ENCODE data around the gene PNPLA7. TPM values are rescaled to one million over a fixed set of nuclear protein-coding genes. Genes with fewer than 3 reads are reported as not detected.
"Not testable (repeated sequence)": the region's sequence is repeated elsewhere in the genome, so short reads cannot be mapped to it uniquely, and the experiment has no call there.

PNPLA7 gene
- total RNA-seq, 1 donor from 2014 or later, result 9.7 TPM

DNA sequence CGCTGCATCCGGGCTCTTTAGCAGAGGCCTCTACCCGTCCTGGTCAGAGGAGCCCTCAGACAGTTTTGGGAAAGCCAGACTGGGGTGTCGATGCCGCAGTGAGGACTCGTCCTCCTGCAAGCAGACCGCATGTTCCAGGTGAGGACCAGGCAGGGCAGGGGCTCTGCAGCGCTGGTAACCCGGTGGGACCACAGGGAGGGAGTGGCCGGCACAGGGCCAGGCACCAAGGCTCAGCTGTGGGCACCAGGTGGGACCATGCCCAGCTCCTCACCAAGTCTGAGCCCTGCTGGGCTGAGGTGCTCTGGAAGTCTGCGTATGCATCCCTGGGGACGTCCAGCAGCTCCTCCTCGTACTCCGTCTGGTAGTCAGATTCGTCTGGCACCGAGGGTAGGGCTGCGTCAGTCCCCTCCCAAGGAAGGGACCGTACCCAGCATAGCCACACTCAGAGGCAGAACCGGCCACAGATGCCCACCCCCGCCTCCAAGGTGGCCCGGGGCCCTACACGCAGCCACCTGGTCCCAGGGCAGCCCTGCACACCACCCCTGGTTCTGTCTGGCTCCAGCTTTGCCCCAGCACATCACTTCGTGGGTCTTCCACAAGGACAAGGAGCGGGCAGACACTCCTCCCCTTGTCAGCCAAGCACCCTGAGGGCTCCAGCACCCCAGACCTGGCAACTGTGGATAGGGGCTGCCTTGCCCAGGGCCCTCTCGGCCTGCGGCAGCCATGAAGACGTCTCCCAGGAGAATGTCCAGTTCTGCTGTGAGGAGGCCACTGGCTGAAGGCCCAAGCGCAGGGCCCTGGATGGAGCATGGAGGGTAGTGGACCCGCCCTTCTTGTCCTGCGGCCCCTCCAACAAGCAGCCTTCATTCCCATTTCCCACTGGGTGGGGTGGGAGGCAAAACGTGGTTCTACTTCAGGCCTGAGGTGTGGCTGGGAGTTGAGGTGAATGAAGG, 89.6 kb downstream of the PNPLA7 start:
- DNase-seq (ENCODE audit: low spot score), result peak; percentile 44

DNA sequence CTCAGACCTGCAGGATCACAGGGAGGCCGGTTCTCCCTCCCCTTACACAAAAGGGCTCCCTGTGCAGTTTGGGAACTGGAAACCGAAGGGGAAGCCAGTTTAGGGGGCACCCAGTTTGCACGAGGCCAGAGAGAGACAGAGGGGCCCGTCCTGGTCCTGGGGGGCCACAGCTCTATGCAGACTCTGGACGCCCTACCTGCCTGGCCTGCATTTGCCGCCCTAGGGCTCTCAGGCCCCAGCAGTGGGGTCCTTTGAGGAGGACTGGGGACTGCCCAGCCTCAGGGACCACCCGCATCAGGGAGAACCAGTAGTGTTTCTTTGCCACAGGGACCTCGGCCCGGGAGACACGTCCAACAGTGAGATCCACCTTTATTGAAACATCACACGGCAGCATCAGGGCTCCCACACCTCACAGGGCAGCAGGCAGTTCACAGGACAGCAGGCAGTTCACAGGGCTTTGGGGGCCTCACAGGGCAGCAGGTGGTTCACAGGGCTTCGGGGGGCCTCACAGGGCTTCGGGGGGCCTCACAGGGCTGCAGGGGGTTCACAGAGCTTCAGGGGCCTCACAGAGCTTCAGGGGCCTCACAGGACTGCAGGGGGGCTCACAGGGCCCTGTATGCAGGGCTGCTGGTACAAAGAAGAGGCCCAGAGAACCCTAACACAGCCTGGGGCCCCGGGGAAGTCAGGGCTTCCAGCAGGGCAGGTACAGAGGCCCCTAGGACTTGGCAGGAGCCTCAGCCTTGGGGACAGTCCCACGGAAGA, 90.4 kb downstream of the PNPLA7 start:
- DNase-seq (ENCODE audit: low spot score), result no peak

DNA sequence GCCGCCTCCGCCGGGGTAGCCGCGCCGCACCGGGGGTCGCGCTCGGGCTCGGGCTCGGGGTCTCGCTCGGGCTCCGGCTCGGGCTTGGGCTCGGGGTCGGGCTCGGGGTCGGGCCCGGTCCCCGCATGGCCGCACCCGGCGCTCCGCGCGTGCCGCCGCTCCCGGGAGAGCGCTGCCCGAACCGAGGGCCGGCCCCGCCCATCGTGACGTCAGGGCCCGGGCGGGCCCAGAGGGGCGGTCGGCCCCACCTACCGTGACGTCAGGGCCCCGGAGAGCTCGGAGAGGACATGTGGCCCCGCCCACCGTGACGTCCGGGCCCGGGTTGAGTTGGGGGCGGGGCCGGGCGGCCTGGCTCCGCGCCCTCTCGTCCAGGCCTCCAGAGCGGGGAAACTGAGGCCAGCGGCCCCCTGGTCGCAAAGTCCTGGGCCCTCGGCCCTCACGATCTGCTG, 91.0 kb downstream of the PNPLA7 start, which contains the start of gene NSMF:
TSS of gene NSMF (minus strand) at position 183 of the 449 bp plus-strand sequence. CDS start 232 bp downstream, outside the sequence.
- peak; percentile 94 for DNase-seq (ENCODE audit: low spot score)

DNA sequence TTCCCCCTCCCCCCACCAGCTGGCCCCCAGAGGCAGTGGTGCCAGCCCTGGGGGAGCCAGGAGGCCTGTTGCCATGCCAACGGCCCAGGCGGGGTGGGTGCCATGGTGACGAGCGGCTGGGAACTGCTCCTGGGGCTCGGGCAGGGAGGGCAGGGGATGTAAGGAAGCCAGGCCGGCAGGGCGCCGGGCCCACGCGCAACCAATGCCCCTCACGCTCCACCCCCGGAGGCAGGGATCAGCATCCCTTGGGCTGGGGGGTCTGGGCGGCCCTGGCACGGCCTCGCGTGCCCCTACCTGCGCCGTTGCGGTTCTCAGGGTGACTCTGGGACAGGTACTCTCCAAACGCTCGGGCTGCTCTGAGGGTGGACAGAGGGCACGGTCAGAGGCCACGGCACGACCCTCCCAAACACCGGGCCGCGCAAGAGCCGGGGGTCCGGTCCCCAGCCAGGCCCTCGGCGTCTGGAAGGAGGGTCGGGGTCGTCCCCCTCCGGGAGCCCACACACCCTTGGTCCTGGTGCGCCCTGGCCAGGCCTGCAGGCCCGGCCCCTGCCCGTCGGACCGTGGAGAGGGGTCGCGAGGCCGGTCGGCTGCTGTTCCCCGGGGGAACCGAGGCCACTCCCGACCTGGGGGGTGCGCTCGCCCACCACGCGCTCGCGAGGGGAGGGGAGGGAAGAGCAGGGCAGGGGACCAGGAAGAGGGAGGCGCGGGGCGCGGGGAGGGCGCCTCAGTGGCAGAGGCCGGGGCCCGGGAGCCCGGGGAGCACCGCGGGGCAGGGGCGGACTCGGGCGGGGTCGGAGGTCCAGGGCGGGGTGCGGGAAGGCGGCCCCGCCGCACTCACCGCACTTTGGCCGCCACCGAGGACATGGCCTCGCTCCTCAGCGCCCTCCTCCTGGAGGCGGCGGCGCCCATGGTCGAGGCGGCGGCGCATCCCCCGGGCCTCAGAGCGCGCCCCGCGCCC, 91.7 kb downstream of the PNPLA7 start:
- peak; percentile 45 for DNase-seq (ENCODE audit: low spot score)

DNA sequence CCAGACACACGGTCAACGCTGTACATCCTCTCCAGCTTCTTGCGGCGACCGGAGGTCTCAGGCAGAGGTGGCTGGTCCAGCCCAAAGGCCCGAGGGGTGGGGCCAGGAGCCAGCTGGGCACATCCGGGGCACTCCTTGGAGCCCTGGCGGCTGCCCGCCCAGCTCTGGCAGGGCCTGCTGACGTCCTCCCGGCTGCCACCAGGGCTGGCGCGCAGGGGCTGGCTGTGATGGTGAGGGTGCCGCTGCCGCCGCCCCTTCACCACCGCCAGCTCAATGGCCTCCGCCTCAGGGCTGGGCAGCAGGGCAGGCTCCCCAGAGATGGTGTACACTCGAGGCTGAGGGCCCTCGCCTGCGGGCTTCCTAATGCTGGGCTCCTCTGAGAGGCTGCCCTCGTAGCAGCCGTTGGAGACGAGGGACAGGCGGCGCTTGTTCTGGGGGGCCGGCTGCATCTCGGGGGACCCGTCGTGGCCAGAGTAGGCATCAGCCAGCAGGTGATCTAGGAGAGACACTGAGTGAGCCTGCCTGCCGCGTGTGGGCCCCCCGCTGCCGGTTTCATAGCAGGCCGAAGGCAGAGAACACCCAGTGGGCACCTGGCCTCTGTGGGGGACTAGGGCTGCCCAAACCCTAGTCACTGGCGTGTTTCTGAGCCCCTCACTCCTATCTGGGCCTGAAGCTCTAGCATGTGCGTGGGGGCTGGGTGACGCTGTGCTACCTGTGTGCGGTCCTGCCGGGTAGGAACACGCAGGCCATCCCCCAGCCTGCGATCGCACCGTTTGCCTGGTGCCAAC, 92.6 kb downstream of the PNPLA7 start:
- no peak for DNase-seq (ENCODE audit: low spot score)

DNA sequence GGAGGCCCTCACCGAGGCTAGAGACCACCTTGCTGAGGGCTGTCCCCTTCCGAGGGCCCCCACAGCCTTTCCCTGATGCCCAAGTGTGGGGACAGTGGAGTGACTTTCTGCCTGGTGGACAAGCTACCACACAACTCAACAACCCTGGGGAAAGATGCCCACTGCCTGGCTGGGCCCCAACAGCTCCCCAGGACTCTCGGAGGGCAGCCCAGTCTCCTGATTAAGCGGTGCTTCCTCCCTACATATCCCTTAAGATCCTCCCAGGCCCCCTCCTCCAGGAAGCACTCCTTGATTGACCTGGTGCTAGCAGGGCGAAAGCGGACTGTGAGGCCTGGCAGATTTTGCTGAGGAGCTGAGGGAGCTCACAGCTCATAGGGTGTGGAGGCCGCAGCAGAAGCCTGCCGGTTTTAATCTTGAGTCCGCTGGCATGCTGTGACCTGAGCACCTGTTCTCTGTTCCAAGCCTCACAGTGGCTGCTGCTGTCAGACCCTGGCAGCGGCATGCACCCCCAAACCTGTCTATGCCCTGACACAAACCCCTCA, 93.3 kb downstream of the PNPLA7 start:
- no peak for DNase-seq (ENCODE audit: low spot score)

DNA sequence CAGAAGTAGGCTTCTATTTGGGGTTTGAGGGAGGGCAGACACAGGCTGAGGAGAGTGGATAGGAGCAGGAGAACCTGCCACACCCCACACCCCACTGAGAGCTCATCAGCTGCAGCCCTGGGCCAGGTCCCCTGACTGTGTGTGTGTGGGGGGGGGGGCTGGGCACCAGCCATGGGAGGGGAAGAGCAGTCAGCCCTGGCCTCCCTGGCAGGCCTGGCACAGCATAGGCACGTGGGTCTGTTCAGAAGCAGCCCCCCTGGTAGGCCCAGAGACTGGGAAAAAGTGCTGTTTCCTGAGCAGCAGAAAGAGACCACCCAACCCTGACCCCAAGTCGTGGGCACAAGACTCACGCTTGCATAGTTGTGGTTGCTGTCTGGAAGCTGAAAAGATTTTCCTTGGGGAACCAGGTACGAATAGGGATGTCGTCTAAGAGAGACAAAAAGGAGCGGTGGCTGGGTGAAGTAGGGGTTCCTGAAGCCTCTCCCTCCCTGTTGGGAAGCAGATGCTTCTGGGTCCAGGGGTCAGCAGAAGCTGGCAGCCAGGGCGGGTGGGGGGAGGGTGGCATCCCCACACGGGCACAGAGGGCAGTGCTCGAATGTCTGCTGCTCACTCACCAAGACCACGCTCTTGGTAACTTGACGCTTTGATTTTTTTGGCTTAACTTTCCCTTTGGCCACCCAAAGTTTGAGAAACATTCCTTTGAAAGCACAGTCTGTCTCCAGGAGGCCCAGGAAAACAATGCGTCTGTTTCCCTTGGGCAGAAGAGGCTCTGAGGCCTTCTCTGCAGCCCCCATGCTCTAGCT, 93.9 kb downstream of the PNPLA7 start:
- DNase-seq (ENCODE audit: low spot score), result no peak

DNA sequence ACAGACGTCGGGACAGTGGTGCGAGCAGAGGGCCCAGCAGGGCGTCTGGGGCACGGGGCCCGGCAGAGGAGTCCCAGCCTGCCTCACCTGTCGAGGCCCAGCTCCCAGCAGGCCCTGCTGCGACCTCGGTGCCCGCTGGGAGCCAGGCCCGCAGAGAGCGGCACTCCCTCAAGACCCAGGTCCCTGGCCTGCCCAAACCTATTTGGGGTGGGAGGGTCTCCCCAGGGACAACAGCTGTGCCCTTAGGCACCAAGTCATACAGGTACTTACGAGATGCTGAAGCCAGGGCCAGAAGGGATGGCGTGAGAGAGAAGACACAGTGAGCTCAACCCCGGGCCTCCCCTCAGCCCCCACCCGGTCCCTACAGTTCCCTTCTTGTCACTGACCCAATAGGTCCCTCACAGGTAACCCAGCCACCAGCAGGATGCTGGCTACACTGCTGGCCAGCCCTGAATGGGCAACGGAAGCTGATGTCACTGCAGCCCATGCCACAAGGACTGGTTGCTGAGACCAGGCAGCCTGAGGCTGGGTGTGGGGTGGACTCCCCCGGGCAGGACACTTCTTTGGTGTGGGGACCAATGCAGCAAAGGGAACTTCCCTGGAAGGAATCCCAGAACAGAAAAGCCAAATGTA, 94.7 kb downstream of the PNPLA7 start:
- no peak for DNase-seq (ENCODE audit: low spot score)

DNA sequence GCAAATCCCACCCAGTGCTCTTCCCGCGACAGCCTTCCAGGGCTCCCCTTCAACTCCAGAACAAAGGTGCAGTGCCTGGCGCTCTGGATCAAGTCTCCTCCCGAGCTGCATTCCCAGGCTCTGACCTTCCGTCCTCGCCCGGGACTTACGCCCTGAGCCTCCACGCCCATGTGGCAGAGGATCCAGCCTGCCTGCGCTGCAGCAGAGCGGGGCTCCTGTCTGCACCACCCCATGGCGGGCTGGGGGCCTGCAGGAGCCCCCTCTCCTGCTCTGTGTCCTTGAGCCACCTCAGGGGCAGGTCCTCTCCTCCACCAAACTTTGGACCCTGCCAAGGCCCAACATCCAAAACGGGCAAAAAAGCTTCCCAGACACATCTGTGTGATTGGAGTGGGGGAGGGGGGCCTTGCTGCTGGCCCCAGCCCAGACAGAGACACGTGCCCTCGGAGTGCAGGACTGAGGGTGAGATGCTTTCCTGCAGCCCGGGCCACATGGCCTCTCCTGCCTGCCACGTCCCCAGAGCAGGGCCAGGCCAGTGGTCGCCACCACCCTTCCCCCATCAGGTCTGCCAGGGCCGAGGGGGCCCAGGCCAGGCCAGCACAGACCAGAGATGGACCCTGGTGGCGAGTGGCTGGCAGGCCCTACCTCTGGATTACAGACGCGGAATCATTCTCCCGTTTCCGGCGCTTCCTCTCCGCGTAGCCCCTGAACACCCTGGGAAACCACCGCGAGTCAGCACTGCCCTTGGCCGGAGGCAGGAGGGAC, 95.4 kb downstream of the PNPLA7 start:
- DNase-seq (ENCODE audit: low spot score), result no peak

DNA sequence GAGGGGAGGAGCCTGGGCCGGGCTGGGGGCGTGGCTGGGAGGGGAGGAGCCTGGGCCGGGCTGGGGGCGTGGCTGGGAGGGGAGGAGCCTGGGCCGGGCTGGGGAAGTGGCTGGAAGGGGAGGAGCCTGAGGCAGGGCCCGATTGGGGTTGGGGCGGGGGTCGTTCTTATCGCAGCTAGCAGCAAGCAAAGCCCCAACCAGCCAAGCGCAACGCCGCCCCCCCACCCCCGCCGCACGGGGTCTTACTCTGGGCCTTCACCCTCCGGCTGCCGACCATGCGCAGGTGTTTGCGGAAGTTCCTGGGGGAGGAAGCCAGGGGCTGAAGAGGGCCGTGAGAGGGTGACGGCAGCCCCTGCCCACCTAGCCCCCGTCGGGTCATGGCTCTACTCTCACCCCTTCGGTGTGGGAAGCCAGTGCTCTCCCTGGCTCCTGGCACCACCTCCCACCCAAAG, 96.0 kb downstream of the PNPLA7 start:
- peak; percentile 77 for DNase-seq (ENCODE audit: low spot score)

DNA sequence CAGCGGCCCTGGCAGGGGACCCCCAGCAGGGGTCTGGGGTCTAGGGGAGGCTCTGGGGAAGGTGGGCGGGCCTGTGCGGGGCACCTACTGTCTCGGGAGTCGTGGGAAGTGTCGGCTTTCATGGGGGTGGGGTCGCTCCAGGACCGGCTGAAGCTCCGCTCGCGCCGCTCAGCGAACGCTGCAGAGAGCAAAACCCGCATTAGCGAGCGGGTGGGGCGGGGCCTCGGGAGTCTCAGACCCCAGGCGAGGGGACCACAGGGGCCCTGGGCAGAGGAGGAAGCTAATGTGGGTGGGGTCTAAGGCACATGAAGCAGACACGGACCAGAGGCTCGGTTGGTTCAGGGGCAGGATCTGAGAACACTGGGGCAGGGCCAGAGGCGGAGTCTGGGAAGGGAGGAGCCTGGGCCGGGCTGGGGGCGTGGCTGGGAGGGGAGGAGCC, 96.5 kb downstream of the PNPLA7 start:
- DNase-seq (ENCODE audit: low spot score), result peak; percentile 83

DNA sequence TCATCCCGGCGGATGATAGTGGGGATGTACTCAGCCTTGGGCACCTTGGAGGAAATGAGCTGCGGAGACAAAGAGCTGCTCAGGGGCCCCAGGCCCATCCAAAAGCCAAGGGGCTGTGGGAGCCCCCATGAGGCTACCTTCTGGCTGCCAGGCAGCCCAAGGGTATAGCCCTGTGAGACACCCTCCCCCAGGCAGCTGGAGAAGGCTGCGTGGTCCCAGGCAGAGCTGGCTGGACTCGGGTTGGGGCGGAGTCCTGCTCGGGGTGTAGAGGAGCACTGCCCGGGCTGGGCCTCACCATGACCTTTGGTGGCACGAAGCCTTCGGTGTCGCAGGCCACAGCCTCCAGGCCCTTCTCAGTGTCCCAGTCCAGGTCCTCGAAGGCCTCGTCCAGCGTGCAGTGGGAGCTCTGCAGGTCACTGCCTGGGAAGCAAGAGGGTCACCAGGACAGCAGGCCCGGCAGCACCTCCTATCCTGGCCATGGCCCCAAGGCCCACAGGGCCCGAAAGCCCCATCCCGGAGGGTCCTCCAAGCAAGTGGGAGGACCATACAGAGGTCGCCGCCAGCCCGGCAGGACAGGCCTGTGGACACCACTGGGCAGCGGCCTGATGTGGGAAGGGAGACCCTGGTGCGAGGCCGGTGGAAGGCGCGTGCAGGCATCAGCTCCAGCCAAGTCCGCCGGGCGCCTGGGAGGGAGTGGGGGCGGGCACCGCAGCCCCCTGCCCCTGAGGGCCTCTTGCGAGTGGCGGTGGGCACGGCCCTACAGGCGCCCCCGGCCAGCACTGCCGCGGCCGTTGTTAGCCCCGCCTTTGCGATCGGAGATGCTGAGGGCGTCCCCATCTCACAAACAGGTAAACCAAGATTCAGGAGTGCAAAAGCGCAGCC, 97.2 kb downstream of the PNPLA7 start:
- DNase-seq (ENCODE audit: low spot score), result no peak

DNA sequence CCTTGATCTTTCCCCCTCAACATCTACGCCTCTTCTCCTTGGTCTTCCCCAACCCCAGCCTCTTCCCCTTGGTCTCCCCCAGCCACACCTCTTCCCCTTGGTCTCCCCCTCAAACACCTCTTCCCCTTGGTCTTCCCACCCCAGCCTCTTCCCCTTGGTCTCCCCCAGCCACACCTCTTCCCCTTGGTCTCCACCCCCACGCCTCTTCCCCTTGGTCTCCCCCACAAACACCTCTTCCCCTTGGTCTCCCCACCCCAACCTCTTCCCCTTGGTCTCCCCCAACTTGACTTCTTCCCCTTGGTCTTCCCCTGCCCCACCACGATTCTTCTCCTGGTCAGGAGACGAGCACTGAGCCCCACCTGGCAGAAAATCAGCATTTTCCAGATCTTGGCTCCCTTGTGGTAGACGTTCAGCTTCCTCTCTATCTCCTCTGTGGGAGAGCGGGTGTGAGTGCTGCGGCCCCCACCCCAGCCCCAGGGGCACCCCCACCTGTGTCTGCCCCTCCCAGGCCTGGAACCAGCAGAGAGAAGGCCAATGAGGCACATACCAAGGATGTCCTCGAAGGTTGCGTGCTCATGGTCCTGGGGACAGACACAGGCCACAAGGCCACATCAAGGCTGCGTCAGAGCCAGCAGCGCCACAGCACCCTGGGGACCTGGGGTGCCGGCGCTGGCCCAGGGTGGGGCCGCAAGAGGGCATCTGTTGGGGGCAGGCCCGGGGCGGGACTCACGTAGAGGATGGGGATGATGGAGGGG, 98.0 kb downstream of the PNPLA7 start:
- no peak for DNase-seq (ENCODE audit: low spot score)

DNA sequence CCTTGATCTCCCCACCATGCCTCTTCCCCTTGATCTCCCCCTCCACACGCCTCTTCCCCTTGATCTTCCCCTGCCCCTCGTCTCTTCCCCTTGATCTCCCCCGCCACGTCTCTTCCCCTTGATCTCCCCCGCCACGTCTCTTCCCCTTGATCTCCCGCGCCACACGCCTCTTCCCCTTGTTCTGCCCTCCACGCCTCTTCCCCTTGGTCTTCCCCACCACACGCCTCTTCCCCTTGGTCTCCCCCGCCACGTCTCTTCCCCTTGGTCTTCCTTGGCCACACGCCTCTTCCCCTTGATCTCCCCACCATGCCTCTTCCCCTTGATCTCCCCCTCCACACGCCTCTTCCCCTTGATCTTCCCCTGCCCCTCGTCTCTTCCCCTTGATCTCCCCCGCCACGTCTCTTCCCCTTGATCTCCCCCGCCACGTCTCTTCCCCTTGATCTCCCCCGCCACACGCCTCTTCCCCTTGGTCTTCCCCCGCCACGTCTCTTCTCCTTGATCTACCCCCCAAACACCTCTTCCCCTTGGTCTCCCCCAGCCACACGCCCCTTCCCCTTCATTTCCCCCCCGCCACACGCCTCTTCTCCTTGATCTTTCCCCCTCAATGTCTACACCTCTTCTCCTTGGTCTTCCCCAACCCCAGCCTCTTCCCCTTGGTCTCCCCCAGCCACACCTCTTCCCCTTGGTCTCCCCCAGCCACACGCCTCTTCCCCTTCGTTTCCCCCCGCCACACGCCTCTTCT, 98.8 kb downstream of the PNPLA7 start:
- DNase-seq (ENCODE audit: low spot score), result not testable (repeated sequence)

DNA sequence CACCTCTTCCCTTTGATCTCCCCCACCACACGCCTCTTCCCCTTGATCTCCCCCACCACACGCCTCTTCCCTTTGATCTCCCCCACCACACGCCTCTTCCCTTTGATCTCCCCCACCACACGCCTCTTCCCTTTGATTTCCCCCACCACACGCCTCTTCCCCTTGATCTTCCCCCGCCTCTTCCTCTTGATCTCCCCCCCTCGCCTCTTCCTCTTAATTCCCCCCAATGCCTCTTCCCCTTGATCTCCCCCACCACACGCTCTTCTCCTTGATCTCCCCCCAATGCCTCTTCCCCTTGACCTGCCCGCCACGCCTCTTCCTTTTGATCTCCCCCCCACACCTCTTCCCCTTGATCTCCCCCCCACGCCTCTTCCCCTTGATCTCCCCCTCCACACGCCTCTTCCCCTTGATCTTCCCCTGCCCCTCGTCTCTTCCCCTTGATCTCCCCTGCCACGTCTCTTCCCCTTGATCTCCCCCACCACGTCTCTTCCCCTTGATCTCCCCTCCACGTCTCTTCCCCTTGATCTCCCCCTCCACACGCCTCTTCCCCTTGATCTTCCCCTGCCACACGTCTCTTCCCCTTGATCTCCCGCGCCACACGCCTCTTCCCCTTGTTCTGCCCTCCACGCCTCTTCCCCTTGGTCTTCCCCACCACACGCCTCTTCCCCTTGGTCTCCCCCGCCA, 99.5 kb downstream of the PNPLA7 start:
- DNase-seq (ENCODE audit: low spot score), result not testable (repeated sequence)
